GM12878 (cell line): Measurements from ENCODE around the gene CETP. TPM values are rescaled to one million over a fixed set of nuclear protein-coding genes. Genes with fewer than 3 reads are reported as not detected.

Experiments
- ATF3 ChIP-seq: IDR thresholded peaks from 2 replicates; pipeline ENCODE4 v1.6.1; 2011; ENCODE audit warnings: low read depth, mild to moderate bottlenecking, low read length, moderate library complexity, borderline replicate concordance; ENCODE audit errors: extremely low read depth
- CHD4 ChIP-seq: fragments of 200-600 bp; sonication (generic); IDR thresholded peaks from 2 replicates; pipeline ENCODE4 v1.6.1; 2016; ENCODE audit warnings: mild to moderate bottlenecking
- E2F4 ChIP-seq: IDR thresholded peaks from 2 replicates; pipeline ENCODE4 v1.6.1; 2012; ENCODE audit warnings: low read depth, low read length, improper control_type of control experiment
- E4F1 ChIP-seq: fragments of 450-650 bp; IDR thresholded peaks from 2 replicates; pipeline ENCODE4 v1.6.1; 2018; ENCODE audit warnings: borderline replicate concordance, mild to moderate bottlenecking; ENCODE audit not compliant: partially characterized antibody
- EED ChIP-seq: sonication (generic); IDR thresholded peaks from 2 replicates; pipeline ENCODE4 v1.6.1; 2016; ENCODE audit warnings: antibody characterized with exemption, low read depth
- IRF5 ChIP-seq: fragments of 450-650 bp; IDR thresholded peaks from 2 replicates; pipeline ENCODE4 v1.6.1; 2017; ENCODE audit warnings: borderline replicate concordance
- MEF2A ChIP-seq: IDR thresholded peaks from 2 replicates; pipeline ENCODE4 v1.6.1; 2011; ENCODE audit warnings: low read depth, mild to moderate bottlenecking, low read length, moderate library complexity; ENCODE audit not compliant: insufficient read depth
- RAD21 ChIP-seq: IDR thresholded peaks from 2 replicates; pipeline ENCODE4 v1.6.1; 2011; ENCODE audit warnings: mild to moderate bottlenecking, low read depth, low read length, moderate library complexity; ENCODE audit not compliant: insufficient read depth
- REST ChIP-seq: IDR thresholded peaks from 2 replicates; pipeline ENCODE4 v1.6.1; 2012; ENCODE audit warnings: mild to moderate bottlenecking, low read depth, low read length
- STAT3 ChIP-seq: IDR thresholded peaks from 2 replicates; pipeline ENCODE4 v1.6.1; 2011; ENCODE audit warnings: low read depth, low read length, improper control_type of control experiment
- TCF7 ChIP-seq: IDR thresholded peaks from 2 replicates; pipeline ENCODE4 v1.6.1; 2014; ENCODE audit warnings: antibody characterized with exemption, borderline replicate concordance
- ZNF592 ChIP-seq: fragments of 450-650 bp; IDR thresholded peaks from 2 replicates; pipeline ENCODE4 v1.6.1; 2017; ENCODE audit warnings: mild to moderate bottlenecking, moderate library complexity
- ZNF622 ChIP-seq: fragments of 450-650 bp; IDR thresholded peaks from 2 replicates; pipeline ENCODE4 v1.6.1; 2017; ENCODE audit warnings: mild to moderate bottlenecking, inconsistent platforms
- polyA plus RNA-seq, 11 experiments: library from polyadenylated mRNA; depleted of rRNA in 4 of 11; unstranded in 6 of 11; stranded (reverse) in 5 of 11; fragments of >200 nt; fragmentation: Nextera tagmentation in 4 of 11; fragmentation: Illumina TruSeq in 1 of 11; extraction: Ambion mirVana in 4 of 11; extraction: Trizol in 1 of 11; gene quantifications; 1 replicate in 1 of 11; 2 replicates in 10 of 11; pipeline versions ENCODE4 v1.2.1 to v1.2.3, GENCODE V29; 2011 to 2016; ENCODE audit warnings: inconsistent platforms in 2 of 11, missing spikeins in 2 of 11, low read depth in 1 of 11
- total RNA-seq, 4 experiments: library from RNA; depleted of rRNA in 3 of 4; stranded (reverse); fragments of >200 nt in 3 of 4; fragmentation: Illumina TruSeq in 1 of 4; extraction: Trizol in 1 of 4; gene quantifications; 2 replicates each; pipeline versions ENCODE4 v1.2.1 to v1.2.3, GENCODE V29; 2013 to 2021

The CETP gene
- total and polyA plus RNA-seq, 10 of the 15 experiments (the other 5 are each of a cell fraction or from before 2014, with no cell fraction given) = 1.2 to 6.4 (median 2.1) TPM

GRCh38 chr16:56931892-56932720 is 29.6 kb upstream of the CETP start, which contains the start of gene HERPUD1 (continued):
- TF ChIP-seq ATF3 (peak; percentile 54; the same call in 1 of the 2 replicates), REST (peak; percentile 51; the same call in 1 of the 2 replicates), E4F1 (no peak), CHD4 (no peak), STAT3 (no peak), TCF7 (no peak), IRF5 (no peak), MEF2A (no peak), EED (no peak), ZNF592 (no peak), RAD21 (no peak), ZNF622 (no peak), E2F4 (peak; percentile 16; the same call in 1 of the 2 replicates)
